Neural progenitor cell (in vitro differentiated cells): ENCODE measurements around the gene FAM53A.

Experiments used
- CTCF ChIP-seq: fragments of 200-600 bp; sonication (generic); IDR thresholded peaks from 2 replicates; pipeline ENCODE4 v1.5.1; 2017; ENCODE audit warnings: antibody characterized with exemption, mild to moderate bottlenecking
- EZH2 ChIP-seq: fragments of 200-600 bp; sonication (generic); IDR thresholded peaks from 2 replicates; pipeline ENCODE4 v1.6.1; 2017; ENCODE audit warnings: antibody characterized with exemption, mild to moderate bottlenecking, moderate library complexity
- EZH2phosphoT487 ChIP-seq: fragments of 200-600 bp; sonication (generic); IDR thresholded peaks from 2 replicates; pipeline ENCODE4 v1.6.1; 2017; ENCODE audit warnings: antibody characterized with exemption

GRCh38 chr4:1656132-1656531, 28.0 kb downstream of the FAM53A start:
- no peak for TF ChIP-seq CTCF
- no peak for TF ChIP-seq EZH2
- no peak for TF ChIP-seq EZH2phosphoT487
